ENCODE data around the gene CHAD.

Gene CHAD

DNA sequence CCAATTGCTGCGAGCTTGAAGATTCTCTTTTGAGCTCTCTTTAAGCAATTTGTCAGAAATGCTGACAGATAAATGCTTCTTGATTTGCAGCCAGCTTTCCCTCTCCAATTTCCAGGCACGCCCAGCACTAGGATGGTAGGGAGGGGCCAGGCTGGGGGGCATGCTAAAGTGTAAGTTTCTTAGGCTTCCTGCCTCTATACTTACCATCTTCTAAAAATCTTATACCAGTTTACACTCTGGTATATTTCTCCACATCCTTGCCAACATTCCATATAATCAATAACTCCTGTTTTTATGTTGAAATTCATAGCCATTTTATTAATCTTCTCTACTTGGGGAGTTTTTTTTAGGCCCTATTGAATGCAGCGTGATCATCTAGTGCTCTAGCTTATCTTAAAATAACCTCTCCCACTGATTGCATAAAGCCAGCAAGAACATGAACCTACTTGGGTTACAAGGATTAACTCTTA lies 25.1 kb downstream of the CHAD start:
- DNase-seq (ENCODE audit: extremely low read depth, low read depth): no peak
- TF ChIP-seq, protein P1, sequence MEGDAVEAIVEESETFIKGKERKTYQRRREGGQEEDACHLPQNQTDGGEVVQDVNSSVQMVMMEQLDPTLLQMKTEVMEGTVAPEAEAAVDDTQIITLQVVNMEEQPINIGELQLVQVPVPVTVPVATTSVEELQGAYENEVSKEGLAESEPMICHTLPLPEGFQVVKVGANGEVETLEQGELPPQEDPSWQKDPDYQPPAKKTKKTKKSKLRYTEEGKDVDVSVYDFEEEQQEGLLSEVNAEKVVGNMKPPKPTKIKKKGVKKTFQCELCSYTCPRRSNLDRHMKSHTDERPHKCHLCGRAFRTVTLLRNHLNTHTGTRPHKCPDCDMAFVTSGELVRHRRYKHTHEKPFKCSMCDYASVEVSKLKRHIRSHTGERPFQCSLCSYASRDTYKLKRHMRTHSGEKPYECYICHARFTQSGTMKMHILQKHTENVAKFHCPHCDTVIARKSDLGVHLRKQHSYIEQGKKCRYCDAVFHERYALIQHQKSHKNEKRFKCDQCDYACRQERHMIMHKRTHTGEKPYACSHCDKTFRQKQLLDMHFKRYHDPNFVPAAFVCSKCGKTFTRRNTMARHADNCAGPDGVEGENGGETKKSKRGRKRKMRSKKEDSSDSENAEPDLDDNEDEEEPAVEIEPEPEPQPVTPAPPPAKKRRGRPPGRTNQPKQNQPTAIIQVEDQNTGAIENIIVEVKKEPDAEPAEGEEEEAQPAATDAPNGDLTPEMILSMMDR (IDR thresholded peaks at IDR 0.05; ENCODE audit: low read depth, low read length): no peak

DNA sequence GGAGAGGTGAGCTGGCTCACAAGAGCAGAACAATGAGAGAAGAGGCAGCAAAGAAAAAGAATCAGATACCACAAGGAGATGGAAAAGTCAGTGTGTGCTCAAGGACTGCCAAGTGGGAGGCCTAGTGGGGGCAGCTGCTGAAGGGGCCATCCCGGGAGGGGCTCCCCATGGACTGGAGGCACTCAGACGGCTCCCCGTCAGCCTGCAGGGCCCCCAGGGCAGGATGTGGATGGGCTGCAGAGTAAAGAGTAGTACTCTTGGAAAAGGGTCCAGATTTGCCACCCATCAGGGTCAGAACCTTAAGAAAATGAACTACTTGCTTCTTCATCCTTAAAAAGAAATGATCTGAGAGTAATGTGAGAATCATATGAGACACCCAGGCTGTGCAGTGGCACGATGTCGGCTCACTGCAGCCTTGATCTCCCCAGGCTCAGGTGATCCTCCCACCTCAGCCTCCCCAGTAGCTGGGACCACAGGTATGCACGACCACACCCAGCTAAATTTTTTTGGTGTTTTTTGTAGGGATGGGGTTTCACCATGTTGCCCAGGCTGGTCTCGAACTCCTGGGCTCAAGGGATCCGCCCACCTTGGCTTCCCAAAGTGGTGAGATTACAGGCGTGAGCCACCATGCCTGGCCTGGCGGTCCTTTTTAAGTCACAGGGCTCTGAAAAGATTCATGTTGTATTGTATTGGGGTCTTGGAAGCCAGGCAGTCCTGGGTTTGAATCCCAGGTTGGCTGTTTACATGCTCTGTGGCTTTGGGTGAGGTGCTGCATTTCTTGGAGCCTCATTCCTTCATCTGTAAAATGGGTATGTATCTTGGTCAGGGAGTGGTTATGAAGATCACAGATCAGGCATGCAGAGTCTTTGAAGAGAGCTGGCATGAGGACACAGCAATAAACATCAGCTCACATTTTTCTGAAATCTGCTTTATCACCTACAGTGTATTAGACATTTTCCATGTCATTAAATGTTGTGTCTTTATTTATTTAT lies 27.5 kb downstream of the CHAD start:
- TF ChIP-seq, protein P1 (IDR thresholded peaks at IDR 0.05; ENCODE audit: low read depth, low read length): no peak
- DNase-seq (ENCODE audit: extremely low read depth, low read depth): no peak

DNA sequence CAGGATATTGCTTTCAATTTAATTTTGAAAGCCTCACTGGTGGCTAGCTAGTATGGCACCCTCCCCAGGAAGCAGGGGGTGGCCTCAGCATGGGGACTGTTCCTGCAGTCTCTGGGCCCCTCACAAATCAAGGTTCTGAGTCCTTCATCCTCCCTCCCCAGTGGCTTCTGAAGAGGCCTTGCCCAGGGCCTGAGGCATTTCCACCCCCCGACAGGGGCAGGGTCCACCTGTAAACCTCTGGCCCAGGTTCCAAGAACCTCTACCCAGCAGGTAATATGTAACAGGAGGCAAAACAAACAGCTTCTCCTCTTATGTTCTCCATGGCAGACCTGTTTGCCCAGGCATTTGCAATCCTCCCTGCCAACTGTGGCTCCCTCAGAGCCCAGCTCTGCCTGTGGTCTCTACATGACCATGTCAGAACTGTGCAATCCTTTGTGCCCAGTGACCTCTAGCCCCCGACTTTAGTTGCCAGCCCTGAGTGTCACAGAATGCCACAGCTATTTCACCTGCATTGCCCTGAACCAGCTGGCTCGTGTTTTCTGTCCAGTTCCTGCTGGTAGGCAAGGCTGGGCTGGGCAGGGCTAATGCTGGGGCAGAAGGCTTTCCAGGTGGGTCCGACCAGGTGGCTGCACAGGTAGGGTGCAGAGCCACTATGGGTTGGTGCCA lies 28.4 kb downstream of the CHAD start:
- TF ChIP-seq, protein P1 (IDR thresholded peaks at IDR 0.05; ENCODE audit: low read depth, low read length): no peak
- no peak for DNase-seq (ENCODE audit: extremely low read depth, low read depth)

DNA sequence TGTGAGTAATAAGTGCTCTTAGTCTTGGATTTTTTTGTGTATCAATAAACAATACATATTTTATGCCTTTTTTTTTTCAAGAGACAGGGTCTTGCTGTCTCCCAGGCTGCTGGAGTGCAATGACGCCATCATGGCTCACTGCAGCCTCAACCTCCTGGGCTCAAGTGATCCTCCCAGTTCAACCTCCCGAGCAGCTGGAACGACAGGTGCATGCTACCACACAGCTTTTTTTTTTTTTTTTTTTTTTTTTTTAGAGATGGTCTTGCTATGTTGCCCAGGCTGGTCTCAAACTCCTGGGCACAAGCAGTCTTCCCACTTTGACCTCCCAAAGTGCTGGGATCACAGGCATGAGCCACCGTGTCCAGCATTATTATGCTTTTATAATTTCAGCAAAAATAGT lies 29.7 kb downstream of the CHAD start:
- DNase-seq (ENCODE audit: extremely low read depth, low read depth): no peak
- TF ChIP-seq, protein P1 (IDR thresholded peaks at IDR 0.05; ENCODE audit: low read depth, low read length): no peak

DNA sequence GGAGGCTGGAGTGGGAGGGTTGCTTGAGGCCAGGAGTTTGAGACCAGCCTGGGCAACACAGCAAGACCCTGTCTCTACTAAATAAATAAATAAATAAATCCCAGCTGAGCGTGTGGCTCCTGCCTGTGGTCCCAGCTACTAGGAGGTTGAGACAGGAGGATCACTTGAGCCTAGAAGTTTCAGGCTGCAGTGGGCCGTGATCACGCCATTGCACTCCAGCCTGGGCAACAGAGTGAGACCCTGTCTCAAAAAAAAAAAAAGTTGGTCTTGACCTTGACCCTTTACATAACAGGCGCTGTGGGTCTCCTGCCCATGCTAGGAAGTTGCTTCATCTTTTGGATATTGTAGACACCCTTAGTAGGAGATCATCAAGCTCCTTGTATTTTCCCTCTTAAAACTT lies 31.3 kb downstream of the CHAD start:
- DNase-seq (ENCODE audit: extremely low read depth, low read depth): no peak
- TF ChIP-seq, protein P1 (IDR thresholded peaks at IDR 0.05; ENCODE audit: low read depth, low read length): no peak

DNA sequence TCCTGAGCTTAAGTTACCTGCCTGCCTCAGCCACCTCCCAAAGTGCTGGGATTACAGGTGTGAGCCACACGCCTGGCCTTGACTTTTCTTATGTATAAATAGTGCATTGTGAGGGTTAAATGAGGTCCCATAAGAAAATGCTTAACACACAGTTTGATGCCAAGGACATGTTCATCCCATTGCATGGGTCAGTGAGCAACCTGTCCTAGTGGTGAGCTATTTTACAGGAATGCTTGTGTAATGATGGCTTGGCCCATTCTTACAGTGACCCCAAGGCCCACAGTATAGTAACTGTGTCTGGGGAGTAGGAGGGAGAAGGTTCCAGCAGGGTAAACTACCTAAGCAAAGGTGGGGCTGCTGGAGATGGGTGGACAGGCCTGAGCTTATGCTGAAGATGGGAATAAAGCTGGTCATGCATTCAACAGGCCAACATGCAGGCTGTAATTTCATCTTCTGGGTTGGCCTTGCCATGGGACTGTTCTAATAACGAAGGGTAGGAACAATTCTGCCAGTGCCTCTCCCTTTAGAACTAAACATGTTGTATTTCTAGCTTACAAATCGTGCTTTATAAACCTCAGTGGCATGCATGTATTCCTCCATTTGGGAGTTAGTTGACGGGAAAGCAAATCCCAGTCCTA lies 36.4 kb downstream of the CHAD start:
- TF ChIP-seq, protein P1 (IDR thresholded peaks at IDR 0.05; ENCODE audit: low read depth, low read length): no peak
- no peak for DNase-seq (ENCODE audit: extremely low read depth, low read depth)

Measured in AG09319 (cell line).